A673 (cell line): Measurements from ENCODE around the gene ZCRB1. TPM values are rescaled to one million over a fixed set of nuclear protein-coding genes. Genes with fewer than 3 reads are reported as not detected.

ENCODE experiments used
- BruUV-seq: library from RNA; stranded (reverse); fragments of 400-500 nt; replicated peaks from 2 replicates; lab custom pipeline; 2021; lab: Mats Ljungman, UMichigan
- CTCF ChIA-PET: fragments of 300-600 bp; sonication (Branson Sonifier 250); formaldehyde crosslinking; loops from one replicate; lab custom pipeline; 2022; ENCODE audit warnings: antibody characterized with exemption; lab: Charles Lee
- POLR2A ChIA-PET: fragments of 300-600 bp; sonication (Branson Sonifier 250); formaldehyde crosslinking; loops from one replicate; lab custom pipeline; 2022; ENCODE audit warnings: antibody characterized with exemption; ENCODE audit not compliant: low non-redundant PET; lab: Charles Lee
- DNase-seq: peaks from one replicate; pipeline ENCODE4 v3.0.0-alpha.2; 2015; ENCODE audit warnings: low spot score
- H3K27ac ChIP-seq: fragments of 200-600 bp; sonication (generic); 2 replicates; pipeline ENCODE4 v1.5.1; 2016; ENCODE audit warnings: mixed run types, low read depth, mild to moderate bottlenecking, mixed read lengths, antibody characterized with exemption, low read length; ENCODE audit not compliant: poor library complexity, severe bottlenecking
- H3K27me3 ChIP-seq: fragments of 200-600 bp; sonication (generic); replicated peaks from 2 replicates; pipeline ENCODE4 v1.6.1; 2017; ENCODE audit warnings: mixed run types, low read depth, mild to moderate bottlenecking, mixed read lengths, antibody characterized with exemption, low read length; ENCODE audit not compliant: insufficient read depth, poor library complexity
- H3K36me3 ChIP-seq: fragments of 200-600 bp; sonication (generic); 2 replicates; pipeline ENCODE4 v1.6.1; 2016; ENCODE audit warnings: mixed run types, mild to moderate bottlenecking, mixed read lengths, antibody characterized with exemption, low read length; ENCODE audit not compliant: insufficient read depth, poor library complexity, severe bottlenecking
- H3K4me1 ChIP-seq: fragments of 200-600 bp; sonication (generic); 2 replicates; pipeline ENCODE4 v1.6.1; 2017; ENCODE audit warnings: mixed run types, mild to moderate bottlenecking, mixed read lengths, antibody characterized with exemption, low read length; ENCODE audit not compliant: insufficient read depth, poor library complexity, severe bottlenecking
- H3K4me3 ChIP-seq: fragments of 200-600 bp; sonication (generic); 2 replicates; pipeline ENCODE4 v1.5.1; 2016; ENCODE audit warnings: low read depth, mixed run types, mild to moderate bottlenecking, mixed read lengths, low read length; ENCODE audit not compliant: poor library complexity, severe bottlenecking
- H3K9me3 ChIP-seq: fragments of 200-600 bp; sonication (generic); 2 replicates; pipeline ENCODE4 v1.6.1; 2016; ENCODE audit warnings: mixed run types, low read depth, mild to moderate bottlenecking, mixed read lengths, antibody characterized with exemption, low read length; ENCODE audit not compliant: poor library complexity, severe bottlenecking
- EZH2 ChIP-seq: fragments of 200-600 bp; sonication (generic); IDR thresholded peaks from 2 replicates; pipeline ENCODE4 v1.6.1; 2017; ENCODE audit warnings: borderline replicate concordance, low read depth, mild to moderate bottlenecking, mixed read lengths, antibody characterized with exemption, low read length; ENCODE audit not compliant: poor library complexity, severe bottlenecking
- intact Hi-C: fragments of 100-400 bp; cut with micrococcal nuclease; formaldehyde crosslinking; loops from one replicate; pipeline ENCODE4 v1.10.0; 2022; ENCODE audit not compliant: unreplicated experiment
- total RNA-seq: library from RNA; stranded (reverse); gene quantifications from 2 replicates; pipeline ENCODE4 v1.2.3, GENCODE V29; 2021
- TF ChIP-seq, protein P1 (sequence below): fragments of 300-800, 200-600 bp; sonication (generic); conservative IDR thresholded peaks from 2 replicates; pipeline ENCODE4 v1.5.1; 2017; ENCODE audit warnings: low read depth, mild to moderate bottlenecking, antibody characterized with exemption, low read length, moderate library complexity, mixed read lengths

Gene ZCRB1
- total RNA-seq, 1 experiment from 2014 or later: 110 TPM

DNA sequence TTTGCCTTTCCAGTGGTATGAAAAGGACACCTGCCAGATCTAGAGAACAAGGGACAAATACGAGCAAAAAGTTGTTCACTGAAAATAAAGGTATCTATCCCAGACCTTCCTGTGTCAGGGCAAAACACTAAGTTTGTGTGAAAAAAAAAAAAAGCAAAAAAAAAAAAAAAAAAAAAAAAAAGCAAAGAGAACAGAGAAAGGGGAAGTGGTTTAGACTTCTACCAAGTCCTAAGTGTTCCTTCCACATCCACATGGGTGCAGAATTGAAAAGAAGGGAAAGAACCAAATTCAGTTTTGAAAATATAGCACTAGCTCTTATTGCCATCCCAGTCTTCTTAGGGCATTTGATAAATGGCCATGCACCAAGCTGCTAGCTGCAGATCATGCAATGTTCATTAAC, 41.7 kb downstream of the ZCRB1 start:
- no peaks in the 10 kb centered on the region for H3K36me3 ChIP-seq
- BruUV-seq: no TSS peak
- no peaks in the 10 kb centered on the region for H3K9me3 ChIP-seq
- no peak overlapping the region for H3K27ac ChIP-seq
- H3K27me3 ChIP-seq: no peaks in the 10 kb centered on the region
- DNase-seq: no peak
- H3K4me3 ChIP-seq: no peak overlapping the region
- ChIA-PET POLR2A (no interaction called here), CTCF (no interaction called here)
- TF ChIP-seq, protein P1, sequence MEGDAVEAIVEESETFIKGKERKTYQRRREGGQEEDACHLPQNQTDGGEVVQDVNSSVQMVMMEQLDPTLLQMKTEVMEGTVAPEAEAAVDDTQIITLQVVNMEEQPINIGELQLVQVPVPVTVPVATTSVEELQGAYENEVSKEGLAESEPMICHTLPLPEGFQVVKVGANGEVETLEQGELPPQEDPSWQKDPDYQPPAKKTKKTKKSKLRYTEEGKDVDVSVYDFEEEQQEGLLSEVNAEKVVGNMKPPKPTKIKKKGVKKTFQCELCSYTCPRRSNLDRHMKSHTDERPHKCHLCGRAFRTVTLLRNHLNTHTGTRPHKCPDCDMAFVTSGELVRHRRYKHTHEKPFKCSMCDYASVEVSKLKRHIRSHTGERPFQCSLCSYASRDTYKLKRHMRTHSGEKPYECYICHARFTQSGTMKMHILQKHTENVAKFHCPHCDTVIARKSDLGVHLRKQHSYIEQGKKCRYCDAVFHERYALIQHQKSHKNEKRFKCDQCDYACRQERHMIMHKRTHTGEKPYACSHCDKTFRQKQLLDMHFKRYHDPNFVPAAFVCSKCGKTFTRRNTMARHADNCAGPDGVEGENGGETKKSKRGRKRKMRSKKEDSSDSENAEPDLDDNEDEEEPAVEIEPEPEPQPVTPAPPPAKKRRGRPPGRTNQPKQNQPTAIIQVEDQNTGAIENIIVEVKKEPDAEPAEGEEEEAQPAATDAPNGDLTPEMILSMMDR: no peak
- TF ChIP-seq EZH2: no peak
- intact Hi-C loops: no loop called here
- H3K4me1 ChIP-seq: peaks cover 18% of the 10 kb centered on the region

DNA sequence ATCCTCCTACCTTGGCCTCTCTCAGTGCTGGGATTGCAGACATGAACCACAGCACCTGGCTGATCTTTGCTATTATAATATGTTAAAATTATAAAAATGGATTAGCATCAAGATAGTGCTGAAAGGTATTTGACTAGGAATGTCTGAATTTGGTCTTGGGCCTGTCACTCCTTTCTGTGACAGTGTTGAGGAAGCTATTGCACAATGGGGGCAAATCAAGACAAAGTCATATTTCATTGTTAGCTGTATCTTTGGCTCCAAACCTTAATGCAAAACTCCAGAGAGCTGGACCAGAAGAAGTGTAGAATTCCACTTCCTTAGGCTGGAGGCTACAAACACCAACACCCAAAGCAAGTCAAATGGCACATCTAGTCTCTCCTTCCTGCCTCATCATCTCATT, 42.2 kb downstream of the ZCRB1 start:
- DNase-seq: no peak
- ChIA-PET CTCF (no interaction called here), POLR2A (no interaction called here)
- Histone ChIP-seq H3K4me3 (no peak overlapping the region), H3K9me3 (no peaks in the 10 kb centered on the region), H3K36me3 (no peaks in the 10 kb centered on the region), H3K4me1 (peaks cover 18% of the 10 kb centered on the region), H3K27me3 (no peaks in the 10 kb centered on the region), H3K27ac (no peak overlapping the region)
- no peak for TF ChIP-seq EZH2
- TF ChIP-seq, protein P1: no peak
- no TSS peak for BruUV-seq
- intact Hi-C loops: no loop called here

DNA sequence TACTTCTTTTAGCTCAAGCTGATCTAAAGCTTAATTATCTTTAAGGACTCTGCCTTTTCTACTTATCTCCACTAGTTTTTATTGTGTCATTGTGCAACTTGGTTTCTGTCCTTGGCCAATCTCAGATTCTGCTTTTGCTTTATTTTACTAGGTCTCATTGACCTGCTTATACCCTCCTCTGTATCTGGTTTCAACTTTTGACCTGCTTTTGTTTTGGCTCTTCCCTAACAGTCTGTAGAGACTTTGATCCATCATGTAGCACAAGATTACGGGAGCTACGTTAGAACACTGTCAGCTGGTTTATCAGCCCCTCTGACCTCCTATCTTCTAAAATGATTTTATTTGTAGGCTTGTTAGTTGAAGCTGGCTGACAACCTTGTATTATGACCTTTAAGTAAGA, 43.6 kb downstream of the ZCRB1 start:
- no peaks in the 10 kb centered on the region for H3K36me3 ChIP-seq
- DNase-seq: no peak
- no TSS peak for BruUV-seq
- H3K4me3 ChIP-seq: no peak overlapping the region
- peaks cover 22% of the 10 kb centered on the region for H3K4me1 ChIP-seq
- H3K9me3 ChIP-seq: no peaks in the 10 kb centered on the region
- H3K27ac ChIP-seq: no peak overlapping the region
- intact Hi-C loops: no loop called here
- ChIA-PET CTCF (interaction anchor here (0.6 kb wide), 1 partner anchor 15 kb away, joined by 6 read pairs; no protein-coding TSS in a partner anchor), POLR2A (no interaction called here)
- no peaks in the 10 kb centered on the region for H3K27me3 ChIP-seq
- no peak for TF ChIP-seq EZH2

DNA sequence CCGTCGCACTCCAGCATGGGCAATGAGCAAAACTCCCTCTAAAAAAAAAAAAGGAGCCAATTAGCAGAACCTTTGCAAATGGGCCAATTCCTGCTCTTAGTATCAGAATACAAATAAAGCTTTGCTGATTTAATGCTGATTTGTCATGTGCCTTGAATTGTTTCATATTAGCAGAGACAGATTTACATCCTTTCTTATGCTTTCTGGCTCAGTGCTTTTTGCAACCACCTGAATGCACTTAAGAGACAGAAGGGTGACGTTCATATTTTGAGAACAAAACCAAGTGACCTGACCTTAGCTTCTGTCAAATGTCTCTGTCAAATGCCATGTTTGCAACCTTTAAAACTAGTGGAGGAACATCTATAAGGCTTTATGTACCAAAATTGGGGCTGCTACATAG, 44.0 kb downstream of the ZCRB1 start:
- no peak for DNase-seq
- Histone ChIP-seq H3K27ac (no peak overlapping the region), H3K4me1 (peaks cover 27% of the 10 kb centered on the region), H3K27me3 (no peaks in the 10 kb centered on the region), H3K9me3 (no peaks in the 10 kb centered on the region), H3K36me3 (no peaks in the 10 kb centered on the region), H3K4me3 (no peak overlapping the region)
- TF ChIP-seq, protein P1: no peak
- no peak for TF ChIP-seq EZH2
- intact Hi-C loops: no loop called here
- ChIA-PET POLR2A (no interaction called here), CTCF (interaction anchor here (0.6 kb wide), 1 partner anchor 15 kb away, joined by 6 read pairs; no protein-coding TSS in a partner anchor)
- no TSS peak for BruUV-seq
